ENCODE measurements around the gene VEGFC. TPM values are rescaled to one million over a fixed set of nuclear protein-coding genes. Genes with fewer than 3 reads are reported as not detected.
A peak's percentile ranks its signal among the peaks of the same experiment; 100 is the strongest.

VEGFC gene
- total RNA-seq, 1 experiment from 2014 or later: 15.7 TPM

- in situ Hi-C loops (cut with HindIII; ENCODE audit: low pct_unique_long_range_greater_than_20kb, low sequenced_read_pairs): no loop called here
- DNase-seq (ENCODE audit: low read depth, low spot score) (no peak), ATAC-seq (no peak)
- TF ChIP-seq SIN3A (IDR thresholded peaks at IDR 0.05; ENCODE audit: borderline replicate concordance, insufficient read depth, low read depth, low read length) (no peak), TCF7L2 (IDR thresholded peaks at IDR 0.05; ENCODE audit: low read depth, low read length) (no peak), REST (IDR thresholded peaks at IDR 0.05; ENCODE audit: insufficient read depth in 1 of 2, low read depth in 2 of 2, low read length in 1 of 2) (peak in 1 of 2 experiments; percentile 45; a peak in 1 of 4 replicates), CTCF (IDR thresholded peaks at IDR 0.05) (no peak), POLR2AphosphoS5 (IDR thresholded peaks at IDR 0.05; ENCODE audit: low read depth, low read length) (no peak)
- Histone ChIP-seq H3K4me1 (ENCODE audit: control insufficient read depth, insufficient read depth, low read length) (no peaks in the 10 kb centered on the region), H3K27me3 (ENCODE audit: control insufficient read depth, insufficient read depth, low read length) (no peaks in the 10 kb centered on the region), H3K36me3 (ENCODE audit: control insufficient read depth, insufficient read depth, low read length) (no peaks in the 10 kb centered on the region), H3K27ac (ENCODE audit: low read length) (no peak overlapping the region), H3K4me3 (ENCODE audit: low read depth in 2 of 2, low read length in 2 of 2) (no peak overlapping the region), H3K9me3 (ENCODE audit: control insufficient read depth, insufficient read depth, low read depth, low read length) (no peaks in the 10 kb centered on the region)
- intact Hi-C loops (cut with micrococcal nuclease; ENCODE audit: unreplicated experiment): no loop called here
- POLR2A ChIA-PET: no interaction called here
- BruUV-seq (replicated peaks): no TSS peak
- CTCF ChIA-PET: no interaction called here
These were observed 124.4 kb downstream of the VEGFC start for GRCh38 chr4:176668324-176668723.

- no peaks in the 10 kb centered on the region for H3K9me3 ChIP-seq (ENCODE audit: control insufficient read depth, insufficient read depth, low read depth, low read length)
- H3K4me1 ChIP-seq (ENCODE audit: control insufficient read depth, insufficient read depth, low read length): no peaks in the 10 kb centered on the region
- H3K27me3 ChIP-seq (ENCODE audit: control insufficient read depth, insufficient read depth, low read length): no peaks in the 10 kb centered on the region
- no peaks in the 10 kb centered on the region for H3K36me3 ChIP-seq (ENCODE audit: control insufficient read depth, insufficient read depth, low read length)
- ChIA-PET POLR2A (no interaction called here), CTCF (no interaction called here)
- H3K27ac ChIP-seq (ENCODE audit: low read length): no peak overlapping the region
- intact Hi-C loops (cut with micrococcal nuclease; ENCODE audit: unreplicated experiment) (no loop called here), in situ Hi-C loops (cut with HindIII; ENCODE audit: low pct_unique_long_range_greater_than_20kb, low sequenced_read_pairs) (no loop called here)
- DNase-seq (ENCODE audit: low read depth, low spot score): no peak
- no TSS peak for BruUV-seq (replicated peaks)
- TF ChIP-seq TCF7L2 (IDR thresholded peaks at IDR 0.05; ENCODE audit: low read depth, low read length) (no peak), CTCF (IDR thresholded peaks at IDR 0.05) (no peak), REST (IDR thresholded peaks at IDR 0.05; ENCODE audit: insufficient read depth in 1 of 2, low read depth in 2 of 2, low read length in 1 of 2) (no peak), POLR2AphosphoS5 (IDR thresholded peaks at IDR 0.05; ENCODE audit: low read depth, low read length) (no peak), SIN3A (IDR thresholded peaks at IDR 0.05; ENCODE audit: borderline replicate concordance, insufficient read depth, low read depth, low read length) (no peak)
- H3K4me3 ChIP-seq (ENCODE audit: low read depth in 2 of 2, low read length in 2 of 2): no peak overlapping the region
- ATAC-seq: no peak
These were observed 127.8 kb downstream of the VEGFC start for GRCh38 chr4:176664964-176665363.
